H1 (cell line): ENCODE data around the gene DCANP1. TPM values are rescaled to one million over a fixed set of nuclear protein-coding genes. Genes with fewer than 3 reads are reported as not detected.
A peak's percentile ranks its signal among the peaks of the same experiment; 100 is the strongest.

Source experiments
- CTCF ChIA-PET: fragments of 300-600 bp; sonication (Branson Sonifier 250); formaldehyde crosslinking; loops from one replicate; lab custom pipeline; 2021; ENCODE audit not compliant: partially characterized antibody; lab: Charles Lee
- POLR2A ChIA-PET: fragments of 300-600 bp; sonication (Branson Sonifier 250); formaldehyde crosslinking; loops from one replicate; lab custom pipeline; 2021; ENCODE audit warnings: inconsistent platforms; ENCODE audit not compliant: partially characterized antibody; lab: Charles Lee
- DNase-seq, 2 experiments: peaks; one replicate each; pipeline versions ENCODE4 v3.0.0 to v3.0.0-alpha.2; 2010 to 2022; ENCODE audit warnings: low spot score in 2 of 2, low read depth in 1 of 2, mixed read lengths in 1 of 2
- FAIRE-seq: peaks from 2 replicates; lab custom pipeline; 2011; peaks lifted over from hg19 to GRCh38; lab: Jason Lieb, UNC
- H2AFZ ChIP-seq: 2 replicates; pipeline ENCODE4 v1.8.1; 2012; ENCODE audit warnings: low read length, inconsistent platforms
- H2AK5ac ChIP-seq: 2 replicates; pipeline ENCODE4 v1.6.1; 2013; ENCODE audit warnings: low read depth, low read length
- H2BK120ac ChIP-seq: replicated peaks from 2 replicates; pipeline ENCODE3; 2013; ENCODE audit warnings: low read depth, low read length, inconsistent platforms
- H2BK12ac ChIP-seq: 2 replicates; pipeline ENCODE4 v1.6.1; 2013; ENCODE audit warnings: low read depth, low read length
- H2BK15ac ChIP-seq: 2 replicates; pipeline ENCODE4 v1.6.1; 2013; ENCODE audit warnings: low read length
- H2BK20ac ChIP-seq: 2 replicates; pipeline ENCODE4 v1.6.1; 2013; ENCODE audit warnings: low read length
- H2BK5ac ChIP-seq: 2 replicates; pipeline ENCODE4 v1.6.1; 2013; ENCODE audit warnings: low read depth, low read length
- H3K14ac ChIP-seq: 2 replicates; pipeline ENCODE4 v1.6.1; 2013; ENCODE audit warnings: inconsistent platforms; ENCODE audit not compliant: insufficient read length
- H3K18ac ChIP-seq: 2 replicates; pipeline ENCODE4 v1.6.1; 2013; ENCODE audit warnings: low read length; ENCODE audit errors: extremely low read depth
- H3K23ac ChIP-seq: 2 replicates; pipeline ENCODE4 v1.6.1; 2013; ENCODE audit warnings: inconsistent platforms; ENCODE audit not compliant: insufficient read length
- H3K23me2 ChIP-seq: 2 replicates; pipeline ENCODE4 v1.6.1; 2013; ENCODE audit warnings: low read depth, low read length
- H3K27ac ChIP-seq: 2 replicates; pipeline ENCODE4 v1.6.1; 2011; ENCODE audit warnings: low read depth, low read length, inconsistent platforms
- H3K27me3 ChIP-seq, 4 experiments: replicated peaks in 1 of 4; 1 replicate in 1 of 4; 2 replicates in 3 of 4; pipeline versions ENCODE4 v1.6.1 to v1.8.1; 2011 to 2013; ENCODE audit warnings: low read length in 3 of 4, mild to moderate bottlenecking in 3 of 4, inconsistent platforms in 2 of 4, mixed read lengths in 2 of 4, moderate library complexity in 1 of 4; ENCODE audit not compliant: control insufficient read depth in 3 of 4, insufficient read depth in 3 of 4; ENCODE audit errors: extremely low read depth in 1 of 4
- H3K36me3 ChIP-seq, 4 experiments: 2 replicates each; pipeline versions ENCODE4 v1.6.1 to v1.8.1; 2011 to 2013; ENCODE audit warnings: mild to moderate bottlenecking in 4 of 4, low read length in 3 of 4, moderate library complexity in 2 of 4, control low read depth in 1 of 4, inconsistent platforms in 1 of 4; ENCODE audit not compliant: insufficient read depth in 4 of 4, control insufficient read depth in 2 of 4
- H3K4ac ChIP-seq: replicated peaks from 2 replicates; pipeline ENCODE3; 2013; ENCODE audit warnings: low read length, low read depth, mixed read lengths, inconsistent platforms; ENCODE audit not compliant: insufficient read length
- H3K4me1 ChIP-seq, 4 experiments: replicated peaks in 1 of 4; 1 replicate in 1 of 4; 2 replicates in 3 of 4; pipeline versions ENCODE4 v1.6.1 to v1.8.1; 2011 to 2013; ENCODE audit warnings: low read length in 3 of 4, inconsistent platforms in 2 of 4, mixed read lengths in 1 of 4; ENCODE audit not compliant: insufficient read depth in 4 of 4, control insufficient read depth in 3 of 4
- H3K4me2 ChIP-seq, 2 experiments: 2 replicates each; pipeline versions ENCODE4 v1.6.1 to v1.8.1; 2011 to 2013; ENCODE audit warnings: low read depth in 2 of 2, low read length in 2 of 2, control low read depth in 1 of 2, inconsistent platforms in 1 of 2, mild to moderate bottlenecking in 1 of 2; ENCODE audit not compliant: insufficient read depth in 1 of 2
- H3K4me3 ChIP-seq, 4 experiments: fragments of 200-600, 300-600 bp in 1 of 4; sonication (generic), shearing (Covaris generic), sonication (Bioruptor Twin) in 1 of 4; 2 replicates each; pipeline versions ENCODE4 v1.5.1 to v1.8.1; 2011 to 2016; ENCODE audit warnings: low read length in 4 of 4, low read depth in 3 of 4, control low read depth in 2 of 4, inconsistent platforms in 2 of 4, mild to moderate bottlenecking in 2 of 4, mixed read lengths in 1 of 4, moderate library complexity in 1 of 4; ENCODE audit not compliant: insufficient read depth in 2 of 4; ENCODE audit errors: extremely low read depth in 1 of 4
- H3K56ac ChIP-seq: replicated peaks from 2 replicates; pipeline ENCODE3; 2013; ENCODE audit warnings: low read depth, mild to moderate bottlenecking, mixed read lengths, low read length, inconsistent platforms; ENCODE audit not compliant: insufficient read length
- H3K79me1 ChIP-seq: 2 replicates; pipeline ENCODE4 v1.6.1; 2013; ENCODE audit warnings: low read depth, low read length, control low read depth
- H3K79me2 ChIP-seq, 2 experiments: 2 replicates each; pipeline versions ENCODE4 v1.6.1 to v1.8.1; 2012 to 2013; ENCODE audit warnings: low read length in 2 of 2, mild to moderate bottlenecking in 2 of 2, inconsistent platforms in 1 of 2; ENCODE audit not compliant: insufficient read depth in 2 of 2, control insufficient read depth in 1 of 2
- H3K9ac ChIP-seq, 4 experiments: replicated peaks in 1 of 4; 1 replicate in 1 of 4; 2 replicates in 3 of 4; pipeline versions ENCODE4 v1.6.1 to v1.8.1; 2011 to 2013; ENCODE audit warnings: low read depth in 3 of 4, low read length in 3 of 4, control low read depth in 2 of 4, mild to moderate bottlenecking in 2 of 4, moderate library complexity in 2 of 4, inconsistent platforms in 1 of 4; ENCODE audit errors: extremely low read depth in 1 of 4
- H3K9me3 ChIP-seq, 2 experiments: 2 replicates each; pipeline versions ENCODE4 v1.6.1 to v1.8.1; 2012 to 2013; ENCODE audit warnings: mild to moderate bottlenecking in 2 of 2, moderate library complexity in 2 of 2, control low read depth in 1 of 2, inconsistent platforms in 1 of 2, low read depth in 1 of 2, low read length in 1 of 2, mixed read lengths in 1 of 2; ENCODE audit not compliant: insufficient read depth in 2 of 2
- H4K20me1 ChIP-seq, 2 experiments: replicated peaks in 1 of 2; 2 replicates each; pipeline versions ENCODE3 to v1.8.1; 2011 to 2013; ENCODE audit warnings: inconsistent platforms in 2 of 2, low read length in 2 of 2, mild to moderate bottlenecking in 1 of 2; ENCODE audit not compliant: insufficient read depth in 2 of 2, control insufficient read depth in 1 of 2
- H4K5ac ChIP-seq: 2 replicates; pipeline ENCODE4 v1.6.1; 2013; ENCODE audit warnings: low read length, low read depth, mixed read lengths, inconsistent platforms; ENCODE audit not compliant: insufficient read length
- H4K8ac ChIP-seq: 2 replicates; pipeline ENCODE4 v1.8.0; 2013; ENCODE audit warnings: mild to moderate bottlenecking, moderate library complexity, low read length, inconsistent platforms; ENCODE audit not compliant: insufficient read depth; ENCODE audit errors: extremely low read depth
- H4K91ac ChIP-seq: replicated peaks from 2 replicates; pipeline ENCODE3; 2013; ENCODE audit warnings: low read length, mixed read lengths, inconsistent platforms; ENCODE audit not compliant: insufficient read length
- CBX5 ChIP-seq: fragments of 300-800, 300-1000 bp; sonication (generic); IDR thresholded peaks from 2 replicates; pipeline ENCODE4 v1.7.1; 2016; ENCODE audit warnings: antibody characterized with exemption, low read length, low read depth
- CHD1 ChIP-seq: IDR thresholded peaks from 2 replicates; pipeline ENCODE4 v1.6.1; 2012; ENCODE audit warnings: low read depth, low read length, improper control_type of control experiment
- JUN ChIP-seq: IDR thresholded peaks from 2 replicates; pipeline ENCODE4 v1.6.1; 2011; ENCODE audit warnings: low read depth, mild to moderate bottlenecking, improper control_type of control experiment, low read length
- KDM1A ChIP-seq: fragments of 200-600, 300-600 bp; sonication (generic); IDR thresholded peaks from 2 replicates; pipeline ENCODE4 v1.7.1; 2016; ENCODE audit warnings: mild to moderate bottlenecking, low read length, borderline replicate concordance
- RNF2 ChIP-seq: fragments of 200-900, 300-1000 bp; sonication (generic); IDR thresholded peaks from 2 replicates; pipeline ENCODE4 v1.7.1; 2016; ENCODE audit warnings: borderline replicate concordance, low read depth, mild to moderate bottlenecking, antibody characterized with exemption, low read length; ENCODE audit not compliant: poor library complexity, severe bottlenecking; ENCODE audit errors: missing control alignments
- SAP30 ChIP-seq: fragments of 300-600 bp; sonication (generic); IDR thresholded peaks from 2 replicates; pipeline ENCODE4 v1.7.1; 2012; ENCODE audit warnings: low read length, moderate library complexity, mild to moderate bottlenecking, inconsistent platforms; ENCODE audit not compliant: insufficient read depth, insufficient replicate concordance
- SIN3A ChIP-seq, 2 experiments: IDR thresholded peaks in 1 of 2; conservative IDR thresholded peaks in 1 of 2; 2 replicates each; pipeline ENCODE4 v1.6.1; 2011 to 2012; ENCODE audit warnings: low read length in 2 of 2, improper control_type of control experiment in 1 of 2, low read depth in 1 of 2, mild to moderate bottlenecking in 1 of 2
- WGBS, 2 experiments: shearing (Covaris generic) in 1 of 2; methylation state at CpG; one replicate each; pipeline versions ENCODE4 v1.1.6 to v1.1.7; 2013 to 2015; ENCODE audit warnings: low lambda C conversion rate in 2 of 2, mixed read lengths in 2 of 2, inconsistent platforms in 1 of 2, low coverage in 1 of 2, missing lambda C conversion rate in 1 of 2; ENCODE audit not compliant: insufficient replicate concordance in 2 of 2, insufficient coverage in 1 of 2, insufficient read length in 1 of 2; ENCODE audit errors: extremely low coverage in 1 of 2, missing lambda C conversion rate in 1 of 2; 5-methylcytosine and 5-hydroxymethylcytosine counted together
- polyA plus RNA-seq, 7 experiments: library from polyadenylated mRNA; depleted of rRNA in 3 of 7; stranded (reverse) in 5 of 7; unstranded in 2 of 7; fragments of >200 nt in 5 of 7; fragments of 200-250 nt in 2 of 7; gene quantifications; 1 replicate in 5 of 7; 2 replicates in 1 of 7; 4 replicates in 1 of 7; pipeline versions ENCODE4 v1.2.1 to v1.2.3, GENCODE V29; 2011 to 2013; ENCODE audit warnings: missing spikeins in 2 of 7, mixed read lengths in 2 of 7
- total RNA-seq: library from RNA; stranded (reverse); fragmentation: NEBNext Ultra II Directional; extraction: Animal tissue kit (Norgen Biotek cat#: 25700); gene quantifications from 2 replicates; pipeline ENCODE4 v1.2.1, GENCODE V29; 2021
- TF ChIP-seq, protein P1 (sequence below): IDR thresholded peaks from 2 replicates; pipeline ENCODE4 v1.6.1; 2011; ENCODE audit warnings: low read depth, mild to moderate bottlenecking, low read length; ENCODE audit not compliant: insufficient read depth
- TF ChIP-seq, protein P2 (sequence below): IDR thresholded peaks from 2 replicates; pipeline ENCODE4 v1.6.1; 2011; ENCODE audit warnings: low read length, improper control_type of control experiment

DCANP1 gene
- total and polyA plus RNA-seq, 2 of the 8 experiments (the other 6 are each of a cell fraction or from before 2014, with no cell fraction given), result not detected

DNA sequence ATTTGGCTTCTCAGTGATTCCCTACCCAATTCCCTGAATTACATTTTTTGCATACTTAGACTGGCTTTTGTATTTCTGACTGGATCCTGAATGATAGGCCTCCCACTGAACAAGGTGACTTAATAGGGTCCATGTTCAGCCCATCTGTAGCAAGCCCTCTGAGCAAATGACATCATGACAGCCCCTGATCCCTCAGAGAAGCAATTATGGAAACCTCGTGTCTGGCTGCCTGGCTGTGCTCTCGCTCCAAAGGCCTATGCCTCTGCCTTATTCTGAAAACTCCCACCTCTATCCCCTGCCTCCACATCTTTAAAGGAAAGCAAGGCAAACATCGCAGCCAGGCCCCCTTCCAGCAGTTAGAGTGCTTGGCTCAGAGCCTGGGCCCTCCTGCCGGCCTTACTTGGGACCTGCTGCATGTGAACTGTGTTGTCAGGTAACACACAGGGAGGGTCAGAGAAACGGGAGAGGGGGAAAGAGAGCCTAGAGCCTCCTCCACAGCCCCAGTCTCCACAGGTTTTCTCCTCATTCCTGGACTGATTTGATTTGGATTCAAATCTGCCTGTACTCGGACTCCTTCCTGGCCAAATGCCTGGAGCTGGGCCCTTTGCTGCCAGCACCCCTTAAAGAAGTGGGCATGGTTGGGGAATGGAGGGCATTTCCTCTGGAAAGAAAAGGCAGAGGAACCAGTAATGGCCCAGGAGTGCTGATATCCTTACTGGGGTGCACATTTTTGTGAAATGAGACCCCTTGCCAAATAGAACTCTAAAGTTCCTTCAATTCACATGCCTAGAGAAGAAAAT lies 3.8 kb downstream of the DCANP1 start:
- H3K79me1 ChIP-seq, result no peaks in the 10 kb centered on the region
- no peak for FAIRE-seq
- WGBS, 2 experiments, result 84% methylated on average over 6 of the region's 6 CpGs; no CpG with 5 or more reads in 1 of the 2 experiments
- no peaks in the 10 kb centered on the region for H4K20me1 ChIP-seq
- H4K8ac ChIP-seq, result no peak overlapping the region
- POLR2A ChIA-PET, result no interaction called here
- no peak overlapping the region for H2BK120ac ChIP-seq
- H3K9ac ChIP-seq, result no peak overlapping the region
- H3K79me2 ChIP-seq, result no peaks in the 10 kb centered on the region
- no peak overlapping the region for H2BK12ac ChIP-seq
- peaks cover 0 to 3% (median 0%) of the 10 kb centered on the region in 4 experiments; a peak in 2 of 7 replicates for H3K27me3 ChIP-seq
- no peak overlapping the region for H3K56ac ChIP-seq
- H2BK5ac ChIP-seq, result no peak overlapping the region
- no peak overlapping the region for H3K18ac ChIP-seq
- H4K5ac ChIP-seq, result no peak overlapping the region
- H2AFZ ChIP-seq, result no peak overlapping the region
- no peaks in the 10 kb centered on the region for H3K9me3 ChIP-seq
- no peaks in the 10 kb centered on the region for H3K36me3 ChIP-seq
- H3K4ac ChIP-seq, result no peak overlapping the region
- H3K23ac ChIP-seq, result no peak overlapping the region
- no peak overlapping the region for H3K4me3 ChIP-seq
- no peak overlapping the region for H2BK15ac ChIP-seq
- H4K91ac ChIP-seq, result no peak overlapping the region
- no peak overlapping the region for H2BK20ac ChIP-seq
- no peak overlapping the region for H3K27ac ChIP-seq
- H2AK5ac ChIP-seq, result no peak overlapping the region
- H3K23me2 ChIP-seq, result no peaks in the 10 kb centered on the region; the same call in 1 of the 2 replicates
- CTCF ChIA-PET, result interaction anchor here (0.5 to 19.4 kb wide), 5 partner anchors 17 to 122 kb away, joined by 3 to 264 read pairs (median 4); no protein-coding TSS in a partner anchor
- peak in 1 of 2 experiments; percentile 35 for DNase-seq
- H3K4me1 ChIP-seq, result no peaks in the 10 kb centered on the region; a peak in 1 of 7 replicates
- no peak overlapping the region for H3K4me2 ChIP-seq
- no peak overlapping the region for H3K14ac ChIP-seq
- TF ChIP-seq RNF2, result no peak
- TF ChIP-seq, protein P1, sequence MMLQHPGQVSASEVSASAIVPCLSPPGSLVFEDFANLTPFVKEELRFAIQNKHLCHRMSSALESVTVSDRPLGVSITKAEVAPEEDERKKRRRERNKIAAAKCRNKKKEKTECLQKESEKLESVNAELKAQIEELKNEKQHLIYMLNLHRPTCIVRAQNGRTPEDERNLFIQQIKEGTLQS, result no peak
- TF ChIP-seq SIN3A (conservative IDR thresholded peaks at IDR 0.05 in 1 of 2, IDR thresholded peaks at IDR 0.05 in 1 of 2; ENCODE audit: low read depth in 1 of 2, low read length in 2 of 2), result no peak
- no peak for TF ChIP-seq KDM1A
- TF ChIP-seq, protein P2, sequence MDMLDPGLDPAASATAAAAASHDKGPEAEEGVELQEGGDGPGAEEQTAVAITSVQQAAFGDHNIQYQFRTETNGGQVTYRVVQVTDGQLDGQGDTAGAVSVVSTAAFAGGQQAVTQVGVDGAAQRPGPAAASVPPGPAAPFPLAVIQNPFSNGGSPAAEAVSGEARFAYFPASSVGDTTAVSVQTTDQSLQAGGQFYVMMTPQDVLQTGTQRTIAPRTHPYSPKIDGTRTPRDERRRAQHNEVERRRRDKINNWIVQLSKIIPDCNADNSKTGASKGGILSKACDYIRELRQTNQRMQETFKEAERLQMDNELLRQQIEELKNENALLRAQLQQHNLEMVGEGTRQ, result no peak
- no peak for TF ChIP-seq CHD1
- no peak for TF ChIP-seq JUN
- TF ChIP-seq CBX5, result no peak
- TF ChIP-seq SAP30, result no peak
